COLO829 (cell line): Measurements from ENCODE around the gene PPP1R7.

ENCODE experiments used
- DNase-seq: peaks from one replicate; pipeline ENCODE4 v3.0.0; 2012; ENCODE audit warnings: low spot score

PPP1R7 gene

GRCh38 chr2:241121008-241121407, 29.3 kb upstream of the PPP1R7 start:
- no peak for DNase-seq

GRCh38 chr2:241122376-241123002, 27.8 kb upstream of the PPP1R7 start:
- no peak for DNase-seq

- no peak for DNase-seq
Measured at GRCh38 chr2:241123816-241124536, 26.3 kb upstream of the PPP1R7 start.

GRCh38 chr2:241125626-241126025, 24.6 kb upstream of the PPP1R7 start:
- DNase-seq, result no peak

GRCh38 chr2:241126201-241126611, 24.1 kb upstream of the PPP1R7 start:
- DNase-seq, result no peak

GRCh38 chr2:241126771-241127202, 23.5 kb upstream of the PPP1R7 start:
- DNase-seq, result no peak

GRCh38 chr2:241128266-241128665, 22.0 kb upstream of the PPP1R7 start:
- DNase-seq, result no peak

GRCh38 chr2:241129086-241129871, 21.0 kb upstream of the PPP1R7 start:
- DNase-seq, result no peak

- no peak for DNase-seq
Measured at GRCh38 chr2:241130316-241130715, 20.0 kb upstream of the PPP1R7 start.

GRCh38 chr2:241131531-241131930, 18.7 kb upstream of the PPP1R7 start:
- DNase-seq, result no peak

- DNase-seq, result no peak
Measured at GRCh38 chr2:241132538-241133435, 17.5 kb upstream of the PPP1R7 start.

- DNase-seq, result no peak
Measured at GRCh38 chr2:241133436-241133820, 16.8 kb upstream of the PPP1R7 start.

- DNase-seq, result no peak
Measured at GRCh38 chr2:241134711-241135110, 15.6 kb upstream of the PPP1R7 start.

GRCh38 chr2:241135737-241136136, 14.5 kb upstream of the PPP1R7 start:
- no peak for DNase-seq

GRCh38 chr2:241136191-241136590, 14.1 kb upstream of the PPP1R7 start:
- no peak for DNase-seq

GRCh38 chr2:241136661-241137260, 13.5 kb upstream of the PPP1R7 start:
- DNase-seq, result no peak

- DNase-seq, result no peak
Measured at GRCh38 chr2:241137276-241138190, 12.7 kb upstream of the PPP1R7 start.

GRCh38 chr2:241138471-241138870, 11.8 kb upstream of the PPP1R7 start:
- no peak for DNase-seq

GRCh38 chr2:241139531-241140444, 10.5 kb upstream of the PPP1R7 start:
- no peak for DNase-seq
